GM13977 (cell line): Measurements from ENCODE around the gene THSD7B.
A peak's percentile ranks its signal among the peaks of the same experiment; 100 is the strongest.

ENCODE experiments used
- DNase-seq: peaks from one replicate; pipeline ENCODE4 v3.0.0; 2012; ENCODE audit warnings: low spot score
- CTCF ChIP-seq: IDR thresholded peaks from 2 replicates; pipeline ENCODE4 v1.5.1; 2012; ENCODE audit warnings: mild to moderate bottlenecking, control low read depth; ENCODE audit not compliant: insufficient read depth; ENCODE audit errors: extremely low read depth, missing control alignments
- in situ Hi-C: fragments of 300-500 bp; cut with MboI; formaldehyde crosslinking; loops from one replicate; pipeline ENCODE4 v1.12.0; 2022; ENCODE audit warnings: low sequenced_read_pairs, low pct_unique_long_range_greater_than_20kb, mixed read lengths, inconsistent platforms; ENCODE audit not compliant: unreplicated experiment

THSD7B gene

GRCh38 chr2:136765256-136766072 is at the start of gene THSD7B:
TSS of gene THSD7B (plus strand) at chr2:136765545. CDS start at chr2:136882179, 116,634 bp downstream.
- TF ChIP-seq CTCF: no peak
- peak; percentile 48 for DNase-seq
- in situ Hi-C loops: no loop called here

GRCh38 chr2:136718273-136718672 is 47.1 kb upstream of the THSD7B start:
- no peak for DNase-seq
- no peak for TF ChIP-seq CTCF
- in situ Hi-C loops: no loop called here

- TF ChIP-seq CTCF: no peak
- in situ Hi-C loops: no loop called here
- no peak for DNase-seq
These were observed 37.2 kb upstream of the THSD7B start for GRCh38 chr2:136727973-136728699.

- in situ Hi-C loops: no loop called here
- no peak for TF ChIP-seq CTCF
- DNase-seq: no peak
These were observed 29.1 kb upstream of the THSD7B start for GRCh38 chr2:136736236-136736635.

GRCh38 chr2:136738044-136738443 is 27.3 kb upstream of the THSD7B start:
- in situ Hi-C loops: no loop called here
- no peak for DNase-seq
- no peak for TF ChIP-seq CTCF

- TF ChIP-seq CTCF: no peak
- DNase-seq: no peak
- in situ Hi-C loops: no loop called here
These were observed 23.9 kb upstream of the THSD7B start for GRCh38 chr2:136741471-136741870.
